Hematopoietic multipotent progenitor cell (in vitro differentiated cells): ENCODE measurements around the gene ABCD1. TPM values are rescaled to one million over a fixed set of nuclear protein-coding genes. Genes with fewer than 3 reads are reported as not detected.
"Not testable (repeated sequence)": the region's sequence is repeated elsewhere in the genome, so short reads cannot be mapped to it uniquely, and the experiment has no call there.

ENCODE experiments used
- DNase-seq, 3 donors: peaks; one replicate each; pipeline ENCODE4 v3.0.0-alpha.2; 2011 to 2015; ENCODE audit warnings: low read depth in 2 of 3, low spot score in 2 of 3
- total RNA-seq: library from RNA; depleted of rRNA; stranded (reverse); fragments of >200 nt; gene quantifications from one replicate; pipeline ENCODE4 v1.2.3, GENCODE V29; 2012

The ABCD1 gene
- total RNA-seq, 1 donor: 17.2 TPM

DNA sequence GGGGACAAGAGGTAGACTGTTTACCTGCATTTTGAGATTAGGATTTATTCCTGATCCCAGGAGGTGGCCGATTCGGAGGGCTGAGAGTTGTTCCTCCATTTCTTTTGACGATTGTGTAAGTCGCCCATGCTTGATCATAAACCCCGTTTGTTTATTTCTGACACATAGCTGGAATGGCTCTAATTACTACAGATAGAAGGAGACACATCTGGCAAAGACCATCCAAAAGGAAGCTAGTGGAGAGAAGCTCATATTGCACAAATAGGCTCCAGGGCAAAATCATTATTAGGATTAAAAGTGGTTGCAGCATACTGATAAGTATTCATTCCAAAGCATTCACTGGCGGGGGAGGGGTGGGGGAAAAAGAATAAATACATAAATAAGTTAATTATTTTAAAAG, 22.3 kb downstream of the ABCD1 start:
- DNase-seq: not testable (repeated sequence)

DNA sequence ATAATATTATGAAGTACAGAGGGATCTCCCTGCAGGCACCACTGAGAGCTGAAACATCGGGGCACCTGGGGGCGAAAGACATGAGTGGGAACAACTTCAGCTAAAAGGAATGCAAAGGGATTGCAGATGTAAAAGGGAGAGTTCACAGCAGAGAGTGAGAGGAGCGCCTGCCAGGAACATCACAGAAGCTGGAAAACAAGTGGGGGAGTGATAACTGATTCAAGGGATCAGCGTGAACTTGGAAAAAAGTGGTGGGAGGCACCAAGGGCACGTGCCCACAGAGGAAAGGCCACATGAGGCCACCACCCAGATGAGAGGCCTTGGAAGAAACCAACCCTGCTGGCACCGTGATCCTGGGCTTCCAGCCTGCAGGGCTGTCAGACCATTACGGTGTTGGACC, 24.4 kb downstream of the ABCD1 start:
- DNase-seq: not testable (repeated sequence)

DNA sequence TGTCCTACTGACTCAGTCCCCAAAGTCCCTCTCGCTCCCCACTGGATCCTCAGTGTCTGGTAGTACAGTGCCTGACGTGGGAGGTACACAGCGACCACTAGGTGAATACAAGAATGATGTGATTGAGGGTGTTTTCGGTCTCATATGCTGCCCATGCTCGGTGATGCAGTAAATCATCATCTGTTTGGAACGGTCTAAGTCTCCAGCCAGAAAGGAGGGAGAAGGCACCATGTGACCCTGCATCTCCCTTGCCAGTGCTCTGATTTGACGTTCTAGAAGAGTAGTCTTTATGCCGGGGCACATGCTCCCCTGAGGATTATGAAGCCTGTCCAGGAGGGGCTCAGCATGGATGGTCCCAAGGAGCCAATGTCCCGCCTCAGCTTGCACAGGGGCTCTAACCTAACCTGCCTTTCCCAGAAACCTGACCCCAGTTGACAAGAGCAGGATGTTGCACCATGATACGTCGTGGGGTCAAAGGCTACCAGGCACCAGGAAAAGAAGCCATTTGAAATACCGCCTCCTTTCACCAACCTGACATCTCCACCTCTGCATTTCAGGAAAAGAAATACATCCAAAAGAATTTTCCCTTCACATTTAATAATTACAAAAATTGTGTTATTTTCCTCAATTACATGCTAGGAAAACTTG, 25.6 kb downstream of the ABCD1 start:
- no peak for DNase-seq

DNA sequence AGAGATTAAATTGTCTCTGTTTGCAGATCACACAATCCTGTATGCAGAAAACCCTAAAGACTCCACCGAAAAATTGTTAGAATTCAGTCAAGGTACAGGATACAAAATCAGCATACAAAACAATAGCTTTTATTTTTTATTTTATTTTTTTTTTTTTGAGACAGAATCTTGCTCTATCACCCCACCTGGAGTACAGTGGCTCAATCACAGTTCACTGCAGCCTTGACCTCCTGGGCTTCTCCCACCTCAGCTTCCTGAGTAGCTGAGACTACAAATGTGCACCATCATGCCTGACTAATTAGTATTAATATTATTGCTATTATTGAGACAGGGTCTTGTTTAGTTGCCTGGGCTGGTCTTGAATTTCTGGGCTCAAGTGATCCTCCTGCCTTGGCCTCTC, 30.5 kb downstream of the ABCD1 start:
- peak in 1 of 3 donors; percentile 8 for DNase-seq

DNA sequence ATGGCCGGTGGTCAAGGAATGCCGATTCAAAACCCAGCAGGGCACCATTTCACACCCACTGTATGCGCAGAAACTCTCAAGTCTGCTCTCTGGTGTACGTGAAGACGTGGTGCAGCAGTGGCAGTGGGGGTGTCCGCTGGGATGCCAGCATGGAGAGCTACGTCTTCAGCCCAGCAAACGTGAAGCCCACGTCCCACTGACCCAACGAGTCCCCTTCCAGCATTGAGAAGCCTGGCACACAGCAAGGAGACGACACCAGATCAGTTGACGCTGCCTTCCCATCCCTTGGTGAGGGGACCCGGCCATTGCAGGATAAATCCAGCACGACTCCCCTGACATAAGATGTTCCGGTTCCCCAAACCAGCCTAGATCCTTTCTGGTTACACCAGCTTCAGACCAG, 37.2 kb downstream of the ABCD1 start:
- no peak for DNase-seq

DNA sequence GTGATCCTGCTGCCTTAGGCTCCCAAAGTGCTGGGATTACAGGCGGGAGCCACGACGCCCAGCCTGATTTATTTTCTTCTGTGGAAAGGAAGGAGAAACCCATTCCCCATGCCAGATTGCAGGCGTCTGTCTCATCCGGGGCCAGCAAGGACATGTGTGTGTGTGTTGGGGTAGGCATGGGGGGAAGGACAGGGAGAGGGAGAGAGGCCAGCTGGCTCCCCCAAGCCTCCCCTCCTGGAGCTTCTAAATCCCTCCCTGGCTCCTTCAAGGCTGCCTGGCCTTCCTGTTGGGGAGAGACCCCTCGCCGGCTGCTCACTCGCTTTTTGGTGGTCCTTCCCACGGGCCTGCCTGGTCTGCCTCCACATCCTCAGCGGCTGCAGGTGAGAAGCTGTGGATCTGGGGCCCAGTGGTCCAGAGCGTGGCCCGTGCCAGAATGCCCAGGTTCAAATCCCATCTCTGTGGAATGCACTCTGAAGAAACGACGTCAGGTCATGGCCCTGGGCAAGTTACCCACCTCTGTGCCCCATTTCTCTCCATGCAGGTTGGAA, 38.0 kb downstream of the ABCD1 start:
- DNase-seq: no peak

DNA sequence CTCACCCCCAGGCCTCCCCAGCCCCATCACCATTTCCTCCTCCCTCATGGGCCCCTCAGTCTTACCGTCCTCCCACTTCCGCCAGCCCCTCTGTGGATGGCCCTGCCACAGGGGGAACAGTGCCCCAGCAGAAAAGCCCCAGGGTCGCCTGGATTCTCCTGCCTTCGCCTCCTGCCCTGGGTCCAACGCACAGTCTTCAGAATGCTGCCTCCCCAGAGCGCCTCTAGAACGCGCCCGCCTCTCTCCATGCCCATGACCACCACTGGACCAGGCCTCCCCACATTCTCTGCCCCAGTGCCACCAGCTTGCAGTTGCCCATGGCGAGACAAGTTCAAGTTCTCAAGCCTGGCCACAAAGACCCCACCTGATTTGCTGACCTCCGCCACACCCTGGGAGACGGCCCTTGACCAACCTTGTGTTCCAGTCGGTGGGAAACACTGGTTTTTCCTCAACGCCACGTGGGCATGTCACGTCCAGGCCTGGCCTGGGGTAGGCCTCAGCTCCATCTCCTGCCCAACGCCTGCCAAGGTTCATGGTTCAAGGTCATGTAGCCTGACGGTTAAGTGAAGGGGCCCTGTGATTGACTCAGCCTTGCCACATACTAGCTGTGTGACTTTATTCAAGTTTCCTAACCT, 38.8 kb downstream of the ABCD1 start:
- DNase-seq: no peak

DNA sequence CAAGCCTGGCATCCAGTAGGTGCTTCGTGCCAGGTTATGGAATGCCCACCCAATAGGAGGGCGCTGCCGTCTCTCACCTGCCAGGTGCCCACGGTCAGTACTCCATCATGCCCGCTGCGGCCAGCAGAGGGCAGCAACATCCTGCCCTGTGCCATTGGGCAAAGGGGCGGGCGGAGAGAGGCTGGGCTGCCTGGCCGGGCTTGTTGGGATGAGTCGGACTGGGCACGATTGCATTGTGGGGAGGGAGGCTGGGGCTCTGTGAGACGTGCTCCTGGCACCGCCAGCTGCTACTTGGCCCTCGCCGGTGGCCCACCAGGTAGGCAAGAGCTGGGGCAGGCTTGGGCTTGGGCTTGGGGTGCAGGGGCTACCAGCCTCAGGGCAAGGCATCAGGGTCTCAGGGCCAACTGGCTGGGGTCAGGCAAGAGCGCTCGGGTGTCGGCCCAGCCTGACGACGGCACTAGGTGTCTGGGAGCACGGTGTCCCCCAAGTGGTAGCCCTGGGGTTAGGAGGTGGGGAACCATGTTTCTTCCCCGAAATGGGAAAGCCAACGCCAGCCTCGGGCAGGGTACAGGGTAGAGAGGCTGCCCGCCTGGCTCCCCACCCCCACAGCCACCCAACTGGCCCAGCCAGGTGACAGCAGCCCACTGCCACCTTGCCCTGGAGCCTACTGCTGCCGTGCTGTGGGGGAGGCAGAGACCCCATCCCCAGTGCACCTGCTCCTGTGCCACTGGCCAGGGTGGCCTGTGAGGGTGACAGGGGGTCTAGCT, 39.5 kb downstream of the ABCD1 start, which contains the start of gene PLXNB3:
TSS of gene PLXNB3 (plus strand) at position 261 of the 767 bp plus-strand sequence. CDS start 1,287 bp downstream, outside the sequence.
- DNase-seq: peak; percentile 52 to 61 (median 53)

DNA sequence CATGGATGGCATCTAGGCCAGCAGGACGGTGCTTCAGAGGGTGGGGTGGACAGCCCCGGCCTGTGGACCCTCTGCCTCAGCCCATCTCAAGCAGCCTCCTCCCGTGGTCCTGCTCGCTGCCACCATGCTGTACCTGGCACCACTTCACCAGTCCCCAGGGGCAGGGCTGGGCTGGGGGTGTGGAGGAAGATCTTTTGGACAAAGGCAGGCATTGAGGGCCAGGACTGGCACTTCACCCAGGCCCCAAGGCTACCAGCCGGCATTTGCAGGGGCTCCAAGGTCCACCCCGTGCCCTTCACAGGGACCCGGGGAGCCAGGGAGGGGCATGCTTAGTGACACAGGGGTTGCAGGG, 40.1 kb downstream of the ABCD1 start:
- DNase-seq: no peak

DNA sequence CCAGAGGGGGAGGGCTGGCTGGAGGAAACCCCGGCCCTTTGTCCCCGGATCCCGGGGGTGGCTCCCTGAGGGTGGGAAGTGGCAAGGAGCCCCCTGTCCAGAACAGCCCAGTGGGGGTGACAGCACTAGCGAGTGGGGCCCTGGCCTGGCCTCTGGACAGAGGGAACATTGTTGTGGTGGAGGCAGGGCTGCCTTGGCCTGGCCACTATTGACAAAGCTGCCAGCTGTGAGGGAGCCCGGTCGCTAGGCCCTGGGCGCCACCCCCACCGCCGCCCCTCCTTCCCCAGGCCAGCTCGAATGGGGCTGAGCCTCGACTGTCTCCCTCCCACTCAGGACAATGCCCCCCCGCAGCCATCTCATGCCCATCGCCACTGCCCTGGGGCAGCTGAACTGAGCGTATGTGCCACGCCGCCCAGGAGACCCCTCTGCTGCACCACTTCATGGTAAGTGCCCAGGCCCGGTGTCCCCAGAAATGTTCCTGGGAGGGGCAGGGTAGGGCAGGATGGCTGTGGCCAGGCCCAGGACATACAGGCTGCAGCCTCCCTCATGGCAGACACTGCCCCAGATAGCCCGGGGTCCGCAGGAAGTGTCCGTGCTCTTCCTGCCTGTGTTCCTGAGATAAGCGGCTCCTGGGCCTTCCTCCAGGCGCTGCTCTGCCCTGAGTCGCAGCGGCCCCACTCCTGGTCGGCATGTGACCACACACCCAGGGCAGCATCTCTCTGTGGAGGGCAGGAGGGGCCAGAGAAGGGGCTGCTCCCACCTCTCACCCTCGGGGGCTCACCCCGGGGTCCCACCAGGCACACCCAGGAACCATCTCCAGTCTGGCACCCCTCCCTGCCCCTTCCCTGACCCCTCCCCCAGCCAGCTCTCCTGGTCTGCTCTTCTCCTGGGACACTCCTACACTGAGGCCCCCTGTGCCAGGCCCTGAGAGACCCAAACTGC, 40.8 kb downstream of the ABCD1 start:
- no peak for DNase-seq

DNA sequence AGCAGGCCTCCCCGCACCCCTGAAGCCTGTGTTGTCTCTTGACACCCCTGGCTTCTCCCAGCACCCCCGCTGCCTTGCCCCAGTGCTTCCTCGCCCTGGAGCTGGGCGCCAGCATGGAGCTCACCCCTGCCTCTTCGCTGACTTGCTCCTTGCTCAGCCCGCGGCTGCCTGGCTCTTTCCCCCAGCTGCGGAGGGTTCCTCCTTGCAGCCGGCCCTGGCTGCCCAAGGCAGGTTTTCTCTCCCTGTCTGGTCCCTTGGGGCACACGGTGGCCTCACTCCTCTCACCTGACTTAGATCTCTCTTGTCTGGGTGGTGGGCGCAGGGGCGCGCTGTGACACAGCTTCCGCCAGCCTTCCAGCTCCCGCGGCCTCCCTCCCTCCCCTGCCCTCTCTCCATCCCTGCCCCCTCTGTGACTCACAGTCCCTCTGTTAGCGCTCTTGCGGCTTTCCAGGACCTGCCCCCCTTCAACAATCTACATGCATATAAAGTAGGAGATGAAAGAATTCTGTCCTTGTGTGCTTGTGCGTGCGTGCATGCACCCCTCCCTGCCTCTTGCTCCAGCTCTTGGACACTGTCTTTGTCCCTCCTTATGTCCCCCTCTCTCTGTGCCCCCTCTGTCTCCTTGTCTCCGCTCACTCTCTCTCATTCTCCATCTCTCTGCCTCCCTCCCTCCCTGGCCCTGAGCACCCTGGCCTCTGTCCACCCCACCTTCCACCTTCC, 41.6 kb downstream of the ABCD1 start:
- peak in 2 of 3 donors; percentile 64 to 75 for DNase-seq

DNA sequence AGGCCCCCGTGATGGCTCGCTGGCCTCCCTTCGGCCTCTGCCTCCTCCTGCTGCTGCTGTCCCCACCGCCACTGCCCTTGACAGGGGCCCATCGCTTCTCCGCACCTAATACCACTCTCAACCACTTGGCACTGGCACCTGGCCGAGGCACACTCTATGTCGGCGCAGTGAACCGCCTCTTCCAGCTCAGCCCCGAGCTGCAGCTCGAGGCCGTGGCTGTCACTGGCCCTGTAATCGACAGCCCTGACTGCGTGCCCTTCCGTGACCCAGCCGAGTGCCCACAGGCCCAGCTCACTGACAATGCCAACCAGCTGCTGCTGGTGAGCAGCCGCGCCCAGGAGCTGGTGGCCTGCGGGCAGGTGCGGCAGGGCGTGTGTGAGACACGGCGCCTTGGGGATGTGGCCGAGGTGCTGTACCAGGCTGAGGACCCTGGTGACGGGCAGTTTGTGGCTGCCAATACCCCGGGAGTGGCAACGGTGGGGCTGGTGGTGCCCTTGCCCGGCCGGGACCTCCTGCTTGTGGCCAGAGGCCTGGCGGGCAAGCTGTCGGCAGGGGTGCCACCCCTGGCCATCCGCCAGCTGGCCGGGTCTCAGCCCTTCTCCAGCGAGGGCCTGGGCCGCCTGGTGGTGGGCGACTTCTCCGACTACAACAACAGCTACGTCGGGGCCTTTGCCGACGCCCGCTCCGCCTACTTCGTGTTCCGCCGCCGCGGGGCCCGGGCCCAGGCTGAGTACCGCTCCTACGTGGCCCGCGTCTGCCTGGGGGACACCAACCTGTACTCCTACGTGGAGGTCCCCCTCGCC, 42.4 kb downstream of the ABCD1 start:
- no peak for DNase-seq

DNA sequence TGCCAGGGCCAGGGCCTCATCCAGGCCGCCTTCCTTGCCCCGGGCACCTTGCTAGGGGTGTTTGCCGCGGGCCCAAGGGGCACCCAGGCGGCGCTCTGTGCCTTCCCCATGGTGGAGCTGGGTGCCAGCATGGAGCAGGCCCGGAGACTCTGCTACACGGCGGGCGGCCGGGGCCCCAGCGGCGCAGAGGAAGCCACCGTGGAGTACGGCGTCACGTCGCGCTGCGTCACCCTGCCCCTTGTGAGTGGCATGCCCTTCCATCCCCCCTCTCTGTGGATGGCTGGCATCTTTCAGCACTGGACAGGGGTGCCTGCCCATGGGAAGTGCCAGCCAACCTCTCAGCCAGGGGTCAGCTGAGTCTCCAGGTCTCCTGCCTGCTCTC, 43.0 kb downstream of the ABCD1 start:
- DNase-seq: no peak

DNA sequence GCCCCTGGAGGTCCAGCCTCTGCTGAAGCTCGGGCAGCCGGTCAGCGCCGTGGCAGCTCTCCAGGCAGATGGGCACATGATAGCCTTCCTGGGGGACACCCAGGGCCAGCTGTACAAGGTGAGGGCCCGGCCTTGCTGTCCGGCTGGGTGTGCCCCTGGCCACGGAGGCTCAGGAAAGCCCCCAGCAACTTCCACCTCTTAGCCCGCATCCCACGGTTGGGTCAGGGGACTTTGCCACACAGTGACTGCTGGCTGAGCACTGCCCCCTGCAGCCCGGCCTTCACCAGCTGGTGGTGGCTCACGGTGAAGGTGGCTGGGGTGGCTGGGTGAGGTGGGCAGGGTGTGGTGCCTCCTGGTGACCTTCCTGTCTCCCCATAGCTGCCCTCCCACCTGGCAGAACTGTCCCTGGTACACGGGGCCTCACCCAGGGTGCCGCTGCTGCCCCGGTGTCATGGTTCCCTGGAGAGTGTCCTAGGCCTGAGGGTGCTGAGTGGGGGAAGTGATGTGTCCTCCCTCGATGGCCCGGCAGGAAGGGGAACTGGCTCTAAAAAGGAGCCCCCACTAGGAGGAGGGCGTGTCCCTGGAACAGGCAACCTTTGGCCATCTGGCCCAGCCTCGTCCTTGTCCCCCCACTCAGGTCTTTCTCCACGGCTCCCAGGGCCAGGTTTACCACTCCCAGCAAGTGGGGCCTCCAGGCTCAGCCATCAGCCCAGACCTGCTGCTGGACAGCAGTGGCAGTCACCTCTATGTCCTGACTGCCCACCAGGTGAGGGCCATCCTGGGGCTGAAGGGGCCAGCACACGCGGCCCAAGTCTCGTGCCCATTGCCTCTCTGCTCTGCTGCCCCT, 43.9 kb downstream of the ABCD1 start:
- DNase-seq: no peak

DNA sequence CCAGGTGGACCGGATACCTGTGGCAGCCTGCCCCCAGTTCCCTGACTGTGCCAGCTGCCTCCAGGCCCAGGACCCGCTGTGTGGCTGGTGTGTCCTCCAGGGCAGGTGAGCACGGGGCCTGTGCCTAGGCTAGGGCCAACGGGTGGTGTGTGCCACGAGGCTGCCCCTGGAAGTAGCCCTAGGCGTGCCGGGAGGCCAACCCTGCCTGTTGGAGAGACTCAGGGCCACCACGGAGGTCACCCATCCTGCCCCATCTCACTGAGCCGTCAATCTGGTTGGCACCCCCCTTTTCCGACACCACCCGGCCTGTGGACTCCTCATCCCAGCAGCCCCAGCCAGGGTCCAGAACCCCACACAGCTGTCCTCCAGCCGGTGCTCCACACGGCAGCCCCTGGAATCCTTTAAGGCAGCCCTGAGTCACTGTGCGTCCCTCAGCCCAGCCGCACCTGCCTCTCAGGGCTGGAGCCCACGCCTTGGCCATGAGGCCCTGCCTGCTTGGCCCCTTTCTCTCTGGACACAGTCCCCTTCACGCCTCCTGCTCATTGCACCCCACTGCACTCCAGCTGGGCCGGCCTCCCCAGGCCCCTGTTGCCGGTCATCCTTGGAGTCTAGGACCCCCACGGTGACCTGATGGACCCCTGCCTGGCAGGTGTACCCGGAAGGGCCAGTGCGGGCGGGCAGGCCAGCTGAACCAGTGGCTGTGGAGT, 44.7 kb downstream of the ABCD1 start:
- no peak for DNase-seq

DNA sequence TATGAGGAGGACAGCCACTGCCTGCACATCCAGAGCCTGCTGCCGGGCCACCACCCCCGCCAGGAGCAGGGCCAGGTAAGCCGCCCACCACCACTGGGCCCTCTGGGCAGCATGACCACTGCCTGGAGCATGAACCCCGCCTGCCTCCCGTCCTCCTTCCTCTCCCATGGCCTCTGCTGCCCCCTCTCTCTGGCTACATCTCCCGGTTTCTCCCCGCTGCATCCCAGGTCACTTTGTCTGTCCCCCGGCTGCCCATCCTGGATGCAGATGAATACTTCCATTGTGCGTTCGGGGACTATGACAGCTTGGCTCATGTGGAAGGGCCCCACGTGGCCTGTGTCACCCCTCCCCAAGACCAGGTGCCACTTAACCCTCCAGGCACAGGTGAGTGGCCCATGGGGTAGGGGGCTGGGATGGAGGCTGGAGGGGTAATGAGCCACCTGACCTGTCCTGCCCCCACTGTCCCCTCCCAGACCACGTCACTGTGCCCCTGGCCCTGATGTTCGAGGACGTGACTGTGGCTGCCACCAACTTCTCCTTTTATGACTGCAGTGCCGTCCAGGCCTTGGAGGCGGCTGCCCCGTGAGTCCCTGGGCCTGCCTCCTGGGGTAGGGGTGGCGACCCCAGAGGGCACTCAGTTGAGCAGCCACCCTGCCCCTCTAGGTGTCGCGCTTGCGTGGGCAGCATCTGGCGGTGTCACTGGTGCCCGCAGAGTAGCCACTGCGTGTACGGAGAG, 45.4 kb downstream of the ABCD1 start:
- DNase-seq: no peak
